HepG2 (cell line): Measurements from ENCODE around the gene PRSS22. TPM values are rescaled to one million over a fixed set of nuclear protein-coding genes. Genes with fewer than 3 reads are reported as not detected.

Experiments used
- ATAC-seq: fragments of 200-7000 bp; cut with Tn5 transposase; 3 replicates; pipeline ENCODE4 v1.9.1; 2020; ENCODE audit warnings: mild to moderate bottlenecking, moderate library complexity
- BruUV-seq: library from RNA; stranded (reverse); fragments of 400-500 nt; replicated peaks from 2 replicates; lab custom pipeline; 2021; lab: Mats Ljungman, UMichigan
- CTCF ChIA-PET: fragments of 300-600 bp; formaldehyde crosslinking; extraction: SDS; loops from one replicate; lab custom pipeline; 2021; ENCODE audit warnings: low total read pairs, inconsistent platforms, low intra/inter-chr PET ratio; lab: Yijun Ruan, JAX
- POLR2A ChIA-PET: fragments of 350-600 bp; sonication (Branson Sonifier 250); formaldehyde crosslinking; loops from one replicate; lab custom pipeline; 2020; ENCODE audit warnings: antibody characterized with exemption, inconsistent platforms; lab: Yijun Ruan, JAX
- DNase-seq: peaks from one replicate; pipeline ENCODE4 v3.0.0-alpha.2; 2015; ENCODE audit warnings: low spot score
- FAIRE-seq: peaks from 3 replicates; lab custom pipeline; 2011; peaks lifted over from hg19 to GRCh38; lab: Jason Lieb, UNC
- H2AFZ ChIP-seq: one replicate; pipeline ENCODE4 v1.6.1; 2011; ENCODE audit warnings: low read length, inconsistent platforms
- H3K27ac ChIP-seq: fragments of 300-600 bp; 3 replicates; pipeline ENCODE4 v1.8.0; 2011; ENCODE audit warnings: mixed run types, mild to moderate bottlenecking, mixed read lengths, low read length, inconsistent platforms; ENCODE audit not compliant: insufficient read depth; ENCODE audit errors: extremely low read length
- H3K27me3 ChIP-seq, 2 experiments: fragments of 200-600 bp in 1 of 2; 2 replicates in 1 of 2; 3 replicates in 1 of 2; pipeline versions ENCODE4 v1.6.0 to v1.8.0; 2011; ENCODE audit warnings: low read length in 2 of 2, mild to moderate bottlenecking in 2 of 2, moderate library complexity in 2 of 2, inconsistent platforms in 1 of 2; ENCODE audit not compliant: insufficient read depth in 2 of 2, control insufficient read depth in 1 of 2
- H3K36me3 ChIP-seq, 2 experiments: fragments of 200-600 bp in 1 of 2; replicated peaks in 1 of 2; 2 replicates in 1 of 2; 3 replicates in 1 of 2; pipeline versions ENCODE4 v1.5.1 to v1.8.0; 2011; ENCODE audit warnings: low read length in 2 of 2, inconsistent platforms in 1 of 2; ENCODE audit not compliant: insufficient read depth in 2 of 2, control insufficient read depth in 1 of 2
- H3K4me1 ChIP-seq: 2 replicates; pipeline ENCODE4 v1.5.1; 2012; ENCODE audit warnings: low read length, inconsistent platforms; ENCODE audit not compliant: insufficient read depth
- H3K4me2 ChIP-seq: 2 replicates; pipeline ENCODE4 v1.6.0; 2011; ENCODE audit warnings: low read depth, low read length, inconsistent platforms
- H3K4me3 ChIP-seq, 3 experiments: fragments of 200-600 bp in 1 of 3; sonication (generic), shearing (Covaris generic) in 1 of 3; replicated peaks in 1 of 3; 2 replicates each; pipeline ENCODE4 v1.5.1; 2011 to 2016; ENCODE audit warnings: low read length in 3 of 3, inconsistent platforms in 2 of 3, low read depth in 2 of 3, mild to moderate bottlenecking in 2 of 3, control low read depth in 1 of 3, mixed read lengths in 1 of 3; ENCODE audit not compliant: insufficient read depth in 1 of 3
- H3K79me2 ChIP-seq: one replicate; pipeline ENCODE4 v1.6.1; 2011; ENCODE audit warnings: low read length, inconsistent platforms; ENCODE audit not compliant: insufficient read depth
- H3K9ac ChIP-seq: 2 replicates; pipeline ENCODE4 v1.6.0; 2011; ENCODE audit warnings: mild to moderate bottlenecking, low read depth, low read length, inconsistent platforms; ENCODE audit not compliant: insufficient read depth
- H3K9me3 ChIP-seq: 2 replicates; pipeline ENCODE4 v1.5.1; 2012; ENCODE audit warnings: mild to moderate bottlenecking, low read length
- H4K20me1 ChIP-seq: 2 replicates; pipeline ENCODE4 v1.6.0; 2011; ENCODE audit warnings: inconsistent platforms, mild to moderate bottlenecking, low read length, moderate library complexity; ENCODE audit not compliant: insufficient read depth
- HNF4A ChIP-seq: sonication (generic); formaldehyde crosslinking; IDR thresholded peaks from 2 replicates; pipeline ENCODE4 v1.4.0; 2020; ENCODE audit warnings: missing genetic modification reagents
- ISL2 ChIP-seq: sonication (generic); formaldehyde crosslinking; IDR thresholded peaks from 2 replicates; pipeline ENCODE4 v1.5.0; 2020; ENCODE audit warnings: missing genetic modification reagents
- NCOA5 ChIP-seq: sonication (generic); formaldehyde crosslinking; IDR thresholded peaks from 2 replicates; pipeline ENCODE4 v1.4.0; 2020; ENCODE audit warnings: missing genetic modification reagents
- NKX3-1 ChIP-seq: sonication (generic); formaldehyde crosslinking; IDR thresholded peaks from 2 replicates; pipeline ENCODE4 v1.5.0; 2020; ENCODE audit warnings: missing genetic modification reagents
- NONO ChIP-seq, 2 experiments: fragments of 450-650 bp in 1 of 2; sonication (generic) in 1 of 2; formaldehyde crosslinking in 1 of 2; IDR thresholded peaks in 1 of 2; conservative IDR thresholded peaks in 1 of 2; 2 replicates each; pipeline versions ENCODE4 v1.6.1 to v1.8.0; 2017 to 2022; ENCODE audit warnings: mild to moderate bottlenecking in 1 of 2, missing genetic modification reagents in 1 of 2, moderate library complexity in 1 of 2
- POLR2A ChIP-seq, 2 experiments: IDR thresholded peaks; 2 replicates each; pipeline ENCODE4 v1.6.1; 2011; ENCODE audit warnings: low read depth in 2 of 2, low read length in 2 of 2, mild to moderate bottlenecking in 1 of 2, moderate library complexity in 1 of 2; ENCODE audit not compliant: insufficient read depth in 1 of 2
- RFXANK ChIP-seq: IDR thresholded peaks from 2 replicates; pipeline ENCODE4 v1.6.1; 2016
- SATB2 ChIP-seq: sonication (generic); formaldehyde crosslinking; IDR thresholded peaks from 2 replicates; pipeline ENCODE4 v1.5.0; 2020; ENCODE audit warnings: missing genetic modification reagents
- STAG1 ChIP-seq: sonication (generic); formaldehyde crosslinking; IDR thresholded peaks from 2 replicates; pipeline ENCODE4 v1.4.0; 2020; ENCODE audit warnings: missing genetic modification reagents
- TARDBP ChIP-seq: sonication (generic); formaldehyde crosslinking; IDR thresholded peaks from 2 replicates; pipeline ENCODE4 v1.8.0; 2022; ENCODE audit warnings: mild to moderate bottlenecking, missing genetic modification reagents
- ZNF224 ChIP-seq: sonication (generic); formaldehyde crosslinking; IDR thresholded peaks from 2 replicates; pipeline ENCODE4 v1.5.0; 2020; ENCODE audit warnings: mild to moderate bottlenecking, missing genetic modification reagents
- ZNF296 ChIP-seq: sonication (generic); formaldehyde crosslinking; conservative IDR thresholded peaks from 2 replicates; pipeline ENCODE4 v1.5.0; 2020; ENCODE audit warnings: mild to moderate bottlenecking, missing genetic modification reagents
- ZNF747 ChIP-seq: sonication (generic); formaldehyde crosslinking; IDR thresholded peaks from 2 replicates; pipeline ENCODE4 v1.8.1; 2023; ENCODE audit warnings: missing genetic modification reagents, mild to moderate bottlenecking, borderline replicate concordance
- ZSCAN25 ChIP-seq: sonication (generic); formaldehyde crosslinking; IDR thresholded peaks from 2 replicates; pipeline ENCODE4 v1.8.0; 2022; ENCODE audit warnings: mild to moderate bottlenecking, missing genetic modification reagents
- WGBS: methylation state at CpG from one replicate; pipeline ENCODE4 v1.1.6; 2017; ENCODE audit warnings: low lambda C conversion rate; 5-methylcytosine and 5-hydroxymethylcytosine counted together
- in situ Hi-C: cut with HindIII; loops from 2 replicates; pipeline ENCODE4 v1.10.0; 2017; ENCODE audit warnings: low pct_unique_long_range_greater_than_20kb; ENCODE audit not compliant: extremely low pct_ligation_motif_present
- intact Hi-C: fragments of 100-400 bp; cut with micrococcal nuclease; formaldehyde crosslinking; loops from one replicate; pipeline ENCODE4 v1.10.0; 2022; ENCODE audit not compliant: unreplicated experiment
- polyA plus RNA-seq, 8 experiments: library from polyadenylated mRNA; depleted of rRNA in 3 of 8; stranded (reverse) in 7 of 8; unstranded in 1 of 8; fragments of >200 nt; fragmentation: Illumina TruSeq in 4 of 8; extraction: Trizol in 4 of 8; gene quantifications; 2 replicates each; pipeline versions ENCODE4 v1.2.1 to v1.2.3, GENCODE V29; 2011 to 2016; ENCODE audit warnings: low read depth in 4 of 8, missing spikeins in 1 of 8, mixed read lengths in 1 of 8; ENCODE audit not compliant: insufficient read depth in 1 of 8
- total RNA-seq, 5 experiments: library from RNA; depleted of rRNA; stranded (reverse); fragments of >200 nt; fragmentation: Illumina TruSeq; extraction: Trizol; gene quantifications; 2 replicates each; pipeline ENCODE4 v1.2.3, GENCODE V29; 2016; ENCODE audit warnings: low read depth in 1 of 5
- TF ChIP-seq, protein P1 (sequence below): sonication (generic); formaldehyde crosslinking; IDR thresholded peaks from 2 replicates; pipeline ENCODE4 v1.4.0; 2020; ENCODE audit warnings: low read depth, mild to moderate bottlenecking, missing genetic modification reagents

Gene PRSS22
- total and polyA plus RNA-seq, 2 of the 13 experiments (the other 11 are each of a cell fraction or from before 2014, with no cell fraction given), result 0.24 to 0.32 TPM

DNA sequence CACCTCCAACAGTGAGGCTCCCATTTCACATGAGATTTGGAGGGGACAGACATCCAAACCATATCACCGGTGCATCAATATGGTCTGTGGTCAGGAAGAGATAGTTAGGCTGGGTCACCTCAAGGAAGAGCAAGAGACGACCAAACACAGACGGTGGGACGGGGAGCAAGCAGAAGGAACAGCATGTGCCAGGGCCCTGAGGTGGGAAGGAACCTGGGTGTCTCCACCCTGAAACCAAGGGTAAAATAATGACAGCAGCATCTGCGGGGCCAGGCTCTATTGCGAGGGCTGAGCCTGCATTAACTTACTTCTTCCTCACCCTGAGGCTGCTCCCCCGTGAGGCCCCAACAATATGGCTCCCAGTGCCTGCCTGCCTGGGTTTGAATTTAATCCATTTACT is 49.8 kb downstream of the PRSS22 start:
- FAIRE-seq, result no peak
- WGBS, result 32% methylated on average over 5 of the region's 7 CpGs
- Histone ChIP-seq H4K20me1 (no peaks in the 10 kb centered on the region), H2AFZ (no peak overlapping the region), H3K9me3 (peaks cover 4% of the 10 kb centered on the region; the same call in 1 of the 2 replicates), H3K4me3 (no peak overlapping the region), H3K27ac (no peak overlapping the region), H3K27me3 (peaks cover 5 to 55% of the 10 kb centered on the region in 2 experiments; a peak in 4 of 5 replicates), H3K36me3 (no peaks in the 10 kb centered on the region), H3K9ac (no peak overlapping the region), H3K4me1 (peaks cover 7% of the 10 kb centered on the region; the same call in 1 of the 2 replicates), H3K79me2 (no peaks in the 10 kb centered on the region), H3K4me2 (no peak overlapping the region)
- intact Hi-C loops (no loop called here), in situ Hi-C loops (no loop called here)
- POLR2A ChIA-PET, result no interaction called here
- no peak for ATAC-seq
- no peak for TF ChIP-seq NKX3-1
- no peak for TF ChIP-seq ZNF224 (CRISPR knock-in tag)
- TF ChIP-seq TARDBP, result no peak
- no peak for TF ChIP-seq NCOA5 (CRISPR knock-in tag)
- no peak for TF ChIP-seq STAG1
- no peak for TF ChIP-seq RFXANK
- TF ChIP-seq HNF4A (CRISPR knock-in tag), result no peak
- no peak for TF ChIP-seq ZNF296 (CRISPR knock-in tag)
- TF ChIP-seq POLR2A (IDR thresholded peaks at IDR 0.05; ENCODE audit: insufficient read depth in 1 of 2, low read depth in 2 of 2, low read length in 2 of 2), result no peak
- no peak for TF ChIP-seq ZSCAN25 (CRISPR knock-in tag)
- TF ChIP-seq, protein P1, sequence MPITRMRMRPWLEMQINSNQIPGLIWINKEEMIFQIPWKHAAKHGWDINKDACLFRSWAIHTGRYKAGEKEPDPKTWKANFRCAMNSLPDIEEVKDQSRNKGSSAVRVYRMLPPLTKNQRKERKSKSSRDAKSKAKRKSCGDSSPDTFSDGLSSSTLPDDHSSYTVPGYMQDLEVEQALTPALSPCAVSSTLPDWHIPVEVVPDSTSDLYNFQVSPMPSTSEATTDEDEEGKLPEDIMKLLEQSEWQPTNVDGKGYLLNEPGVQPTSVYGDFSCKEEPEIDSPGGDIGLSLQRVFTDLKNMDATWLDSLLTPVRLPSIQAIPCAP (CRISPR knock-in tag), result no peak
- no peak for TF ChIP-seq ISL2
- TF ChIP-seq SATB2 (CRISPR knock-in tag), result no peak
- TF ChIP-seq NONO (IDR thresholded peaks at IDR 0.05), result no peak
- no peak for TF ChIP-seq NONO (CRISPR knock-in tag; conservative IDR thresholded peaks at IDR 0.05)
- TF ChIP-seq ZNF747 (CRISPR knock-in tag), result no peak
- no peak for DNase-seq
- BruUV-seq, result no TSS peak
- CTCF ChIA-PET, result no interaction called here
